ENCODE results near the gene PPP1R3G. TPM values are rescaled to one million over a fixed set of nuclear protein-coding genes. Genes with fewer than 3 reads are reported as not detected.
"Not testable (repeated sequence)": the region's sequence is repeated elsewhere in the genome, so short reads cannot be mapped to it uniquely, and the experiment has no call there.

Gene PPP1R3G
- 0.77 TPM for polyA plus RNA-seq (2013, experiment 1 of 2; ENCODE audit: insufficient read length)
- 0.69 TPM for polyA plus RNA-seq (2013, experiment 2 of 2; ENCODE audit: insufficient read length)

GRCh38 chr6:5084781-5085647 lies at the start of gene PPP1R3G:
Gene PPP1R3G (plus strand): TSS chr6:5085341. CDS start chr6:5085486, 145 bp downstream.
- peak; percentile 60 for DNase-seq

- DNase-seq = peak; percentile 53
Observed at GRCh38 chr6:5036269-5036668, 48.9 kb upstream of the PPP1R3G start.

DNA sequence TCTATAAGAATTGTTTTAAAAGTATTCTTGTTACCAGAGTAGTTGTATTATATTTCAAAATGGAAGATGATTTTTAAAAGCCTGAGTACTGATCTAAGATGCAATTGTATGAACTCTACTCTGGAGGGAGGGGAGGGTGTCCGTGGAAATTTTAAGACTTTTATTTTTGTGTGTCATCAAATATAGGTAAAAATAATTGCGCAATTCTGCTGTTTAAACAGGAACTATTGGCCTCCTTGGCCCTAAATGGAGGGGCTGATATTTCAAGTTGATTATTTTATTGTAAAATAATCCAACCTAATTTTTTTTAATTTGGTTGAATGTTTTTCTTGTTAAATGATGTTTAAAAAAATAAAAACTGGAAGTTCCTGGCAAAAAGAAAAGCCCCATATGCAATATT lies 43.2 kb upstream of the PPP1R3G start:
- no peak for DNase-seq

DNA sequence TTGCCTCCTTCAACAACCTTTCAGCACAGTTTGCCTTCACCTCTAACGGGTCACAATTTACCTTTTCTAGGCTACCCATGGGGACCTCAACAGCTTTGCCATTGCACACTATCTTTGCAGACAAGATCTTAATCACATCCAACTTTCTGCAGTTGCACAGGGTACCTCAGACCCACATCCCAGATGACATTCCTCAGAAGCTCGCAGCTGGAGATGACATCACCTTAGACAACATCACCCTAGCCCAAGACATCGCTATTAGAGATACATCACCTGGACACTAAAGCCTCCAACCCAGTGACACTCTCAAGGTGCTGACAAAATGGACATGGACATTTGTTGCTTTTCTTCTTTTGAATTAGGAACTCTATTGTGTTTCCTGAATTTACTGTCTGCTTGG lies 42.7 kb upstream of the PPP1R3G start:
- no peak for DNase-seq

- peak; percentile 28 for DNase-seq
Observed at GRCh38 chr6:5044866-5045265, 40.3 kb upstream of the PPP1R3G start.

- no peak for DNase-seq
Observed at GRCh38 chr6:5045416-5045815, 39.7 kb upstream of the PPP1R3G start.

DNA sequence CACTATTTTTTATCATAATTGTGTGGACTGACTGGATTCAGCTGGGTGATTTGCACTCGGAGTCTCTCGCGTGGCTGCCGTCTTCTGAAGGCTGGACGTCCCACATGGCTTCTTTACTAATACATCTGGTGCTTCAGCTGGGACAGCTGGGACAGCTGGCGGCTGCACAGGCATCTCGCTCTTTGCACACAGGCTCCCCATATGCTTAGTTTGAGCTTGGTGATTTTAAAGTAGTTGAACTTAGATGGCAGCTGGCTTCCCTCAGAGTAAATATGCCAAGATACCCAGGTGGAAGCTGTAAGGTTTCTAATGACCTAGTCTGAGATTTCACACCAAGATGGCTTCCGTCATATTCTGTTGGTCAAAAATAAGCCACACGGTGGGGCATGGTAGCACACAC lies 38.7 kb upstream of the PPP1R3G start:
- no peak for DNase-seq

DNA sequence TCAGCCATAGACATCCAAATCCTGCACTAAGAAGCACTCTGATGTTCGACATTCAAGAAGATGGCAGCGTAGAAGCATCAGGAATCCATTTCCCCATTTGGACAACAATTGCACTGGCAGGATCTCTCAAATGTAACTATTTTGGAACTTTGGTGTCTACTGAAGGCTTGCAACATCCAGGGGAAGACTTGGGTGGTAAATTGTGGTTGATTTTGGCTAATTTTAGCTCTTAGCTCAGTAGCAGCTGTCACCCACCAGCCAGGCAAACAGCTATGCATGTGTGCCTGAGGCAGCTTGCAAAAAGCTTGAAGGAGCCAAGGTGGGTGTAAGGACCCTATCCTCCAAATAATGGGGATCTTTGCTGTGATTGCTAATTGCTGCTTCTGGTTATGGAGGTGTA lies 35.1 kb upstream of the PPP1R3G start:
- DNase-seq = no peak

GRCh38 chr6:5051394-5051793 lies 33.7 kb upstream of the PPP1R3G start:
- DNase-seq = no peak

- peak; percentile 67 for DNase-seq
Observed at GRCh38 chr6:5053038-5053437, 32.1 kb upstream of the PPP1R3G start.

GRCh38 chr6:5053864-5054244 lies 31.3 kb upstream of the PPP1R3G start:
- no peak for DNase-seq

DNA sequence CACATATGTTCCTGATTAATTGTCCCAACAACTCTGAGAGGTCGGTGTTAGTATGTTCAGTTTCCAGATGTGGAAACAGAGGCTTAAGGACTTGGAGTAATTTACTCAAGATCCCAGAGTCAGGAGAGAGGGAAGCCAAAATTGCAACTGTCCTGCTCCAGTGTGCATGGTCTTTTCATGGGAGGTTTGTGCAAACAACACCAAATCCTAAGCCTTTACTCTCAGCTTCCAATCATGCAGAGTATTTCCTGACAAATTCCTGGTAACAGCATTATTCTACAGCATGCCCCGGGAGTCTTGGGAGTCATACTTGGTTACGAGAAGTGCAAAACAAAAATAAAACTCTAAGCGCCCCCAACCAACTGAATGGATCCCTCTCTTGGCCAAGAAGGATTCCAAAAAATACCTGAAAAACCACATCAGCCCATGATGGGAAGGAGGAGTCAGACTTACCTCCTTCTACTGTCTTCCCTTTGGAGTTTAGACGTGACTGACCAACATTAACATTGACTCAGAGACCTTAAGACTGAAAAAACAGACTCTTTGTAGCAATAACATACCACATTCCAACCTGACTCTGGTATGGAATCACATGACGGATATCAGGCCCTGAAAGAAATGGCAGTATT lies 30.8 kb upstream of the PPP1R3G start:
- peak; percentile 83 for DNase-seq

DNA sequence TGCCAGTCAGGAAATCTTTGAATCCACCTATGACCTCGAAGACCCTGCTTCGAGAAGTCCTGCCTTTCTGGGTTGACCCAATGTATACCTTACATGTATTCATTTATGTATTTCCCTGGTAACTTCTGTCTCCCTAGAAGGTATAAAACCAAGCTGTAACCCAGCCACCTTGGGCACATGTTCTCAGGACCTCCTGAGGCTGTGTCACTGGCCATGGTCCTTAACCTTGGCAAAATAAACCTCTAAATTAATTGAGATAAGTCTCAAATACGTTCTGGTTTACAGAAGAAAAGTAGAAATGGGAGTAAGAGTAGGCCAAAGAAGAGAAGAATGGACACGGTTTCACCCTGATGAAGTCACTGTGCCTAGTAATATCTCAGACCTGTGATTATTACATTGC lies 30.0 kb upstream of the PPP1R3G start:
- DNase-seq = no peak

DNA sequence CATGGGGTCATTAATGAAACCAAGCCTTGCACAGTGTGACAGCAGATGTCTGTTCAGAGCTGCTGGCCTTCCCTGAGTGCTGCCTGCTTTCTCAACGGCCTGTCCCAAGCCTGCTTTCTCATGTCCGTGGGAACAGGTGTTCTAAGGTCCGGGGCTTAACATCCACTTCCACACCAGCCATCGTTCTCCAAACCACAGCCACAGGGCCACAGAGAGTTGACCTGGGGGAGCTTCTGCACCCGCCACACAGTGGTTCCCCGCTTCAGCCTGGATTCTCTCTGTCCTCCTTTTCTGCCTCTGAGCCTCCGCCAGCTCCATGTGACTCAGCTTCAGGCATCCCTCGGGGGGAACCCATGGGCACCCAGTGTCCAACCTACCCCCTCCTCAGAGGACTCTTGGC lies 26.9 kb upstream of the PPP1R3G start:
- no peak for DNase-seq

DNA sequence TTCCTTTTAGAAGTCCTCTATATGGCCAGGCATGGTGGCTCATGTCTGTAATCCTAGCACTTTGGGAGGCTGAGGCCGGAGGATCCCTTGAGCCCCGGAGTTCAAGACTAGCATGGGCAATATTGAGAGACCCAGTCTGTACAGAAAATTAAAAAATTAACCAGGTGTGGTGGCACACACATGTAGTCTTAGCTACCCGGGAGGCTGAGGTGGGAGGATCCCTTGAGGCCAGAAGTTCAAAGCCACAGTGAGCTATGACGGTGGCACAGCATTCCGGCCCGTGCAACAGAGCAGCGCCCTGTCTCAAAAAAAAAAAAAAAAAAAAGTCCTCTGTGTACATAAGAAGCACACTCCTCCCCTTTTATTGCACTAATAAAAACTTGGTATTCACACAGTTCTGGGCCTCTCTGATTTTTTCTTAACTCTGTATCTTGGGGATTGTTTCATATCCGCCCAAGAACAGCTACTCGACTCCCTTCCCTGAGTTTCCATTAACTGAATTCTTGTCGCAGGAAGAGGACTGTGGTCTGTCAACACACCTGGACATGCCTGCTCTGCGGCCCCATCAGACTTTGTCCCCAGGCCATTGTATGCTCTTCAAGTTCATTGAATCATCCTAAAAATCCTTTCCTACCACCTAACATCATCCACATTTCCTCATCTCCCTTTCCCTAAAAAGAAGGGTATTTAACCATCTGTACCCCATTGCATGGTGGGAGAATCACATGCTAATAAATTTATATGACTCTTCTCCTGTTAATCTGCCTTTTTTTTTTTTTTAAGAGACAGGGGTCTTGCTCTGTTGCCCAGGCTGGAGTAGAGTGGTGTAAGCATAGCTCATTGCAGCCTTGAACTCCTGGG lies 25.9 kb upstream of the PPP1R3G start:
- no peak for DNase-seq

GRCh38 chr6:5060439-5060838 lies 24.7 kb upstream of the PPP1R3G start:
- DNase-seq = not testable (repeated sequence)

DNA sequence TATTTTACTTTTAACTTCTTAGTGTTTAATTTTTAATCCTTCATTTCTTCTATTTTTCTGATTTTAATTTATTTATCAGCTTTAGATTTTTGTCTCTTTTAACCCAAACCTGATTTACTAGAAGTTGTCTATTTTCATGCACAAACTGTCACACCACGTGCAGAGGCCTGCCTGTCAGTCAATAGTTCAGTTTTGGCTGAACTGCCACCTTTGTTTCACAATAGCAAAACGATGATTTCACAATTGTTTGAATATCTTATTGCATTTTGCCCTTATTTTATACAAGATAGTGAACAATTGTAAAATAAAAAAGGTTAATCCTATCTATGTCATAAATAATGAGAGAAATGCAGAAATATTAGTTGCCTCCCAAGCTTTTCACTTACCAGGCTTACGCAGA lies 24.0 kb upstream of the PPP1R3G start:
- DNase-seq = no peak

DNA sequence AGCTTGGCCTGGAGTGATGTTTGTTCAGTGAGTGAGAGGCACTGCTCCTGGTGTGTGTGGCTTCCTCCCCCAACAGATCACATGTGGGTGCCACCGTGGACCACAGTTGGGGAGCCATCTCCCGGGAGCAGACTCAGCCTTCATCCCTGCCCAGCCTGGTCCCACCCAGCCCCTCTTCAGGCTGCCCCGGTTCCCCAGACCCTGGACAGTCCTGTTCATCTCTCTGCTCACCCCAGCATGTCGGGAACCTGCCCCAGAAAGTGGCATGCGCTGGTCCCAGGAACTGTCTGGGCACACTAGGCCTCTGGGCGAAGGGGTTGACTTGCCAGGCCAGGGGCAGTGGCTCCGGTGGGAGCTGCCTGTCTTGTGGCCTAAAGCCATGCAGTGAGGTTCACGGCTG lies 21.5 kb upstream of the PPP1R3G start:
- DNase-seq = no peak

DNA sequence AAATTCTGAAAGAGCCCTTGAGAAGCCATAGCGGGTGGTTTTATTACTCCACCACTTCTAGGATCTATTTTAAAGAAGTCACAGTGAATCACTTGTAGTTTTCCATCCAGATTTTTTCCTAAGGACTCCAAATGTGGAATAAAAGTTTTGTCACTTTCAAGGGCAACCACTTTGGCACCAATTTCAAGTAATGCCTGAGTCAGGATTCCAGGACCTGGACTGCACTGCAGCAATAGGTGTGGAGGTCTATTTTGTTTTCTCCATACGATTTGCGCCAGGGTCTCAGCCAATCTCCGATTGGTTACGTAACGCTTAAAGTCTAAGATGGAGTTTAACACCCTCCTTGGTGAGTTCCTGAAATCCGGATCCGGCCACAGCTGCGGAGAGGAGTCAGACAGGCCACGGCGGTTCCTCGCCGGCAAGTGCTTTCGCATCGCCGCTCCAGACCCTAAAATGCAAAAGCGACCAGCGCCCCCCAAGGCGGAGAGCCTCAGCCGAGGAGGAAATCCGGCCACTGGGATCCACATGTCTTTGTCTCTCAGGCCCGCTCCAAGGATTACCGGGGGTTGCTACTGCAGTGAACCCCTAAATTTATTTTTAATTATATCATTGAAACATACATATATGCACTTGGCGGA lies 18.6 kb upstream of the PPP1R3G start:
- DNase-seq = no peak

DNA sequence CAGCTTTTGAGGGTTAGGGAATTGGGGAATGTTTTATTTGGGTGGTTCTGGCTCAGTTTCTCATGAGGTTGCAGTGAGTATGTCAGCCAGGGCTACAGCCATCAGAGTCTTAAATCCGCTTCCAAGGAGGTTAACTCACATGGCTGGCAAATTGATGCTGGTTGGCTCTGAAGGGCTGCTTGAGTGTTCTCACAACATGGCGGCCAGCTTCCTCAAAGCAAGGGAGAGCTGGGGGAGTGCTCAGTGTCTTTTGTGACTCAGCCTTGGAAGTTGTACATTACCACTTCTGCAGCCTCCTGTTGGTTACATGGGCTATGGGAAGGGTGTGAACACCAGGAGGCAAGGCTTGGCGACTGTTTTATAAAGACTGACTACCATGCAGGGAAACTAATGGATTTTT lies 17.8 kb upstream of the PPP1R3G start:
- DNase-seq = no peak

DNA sequence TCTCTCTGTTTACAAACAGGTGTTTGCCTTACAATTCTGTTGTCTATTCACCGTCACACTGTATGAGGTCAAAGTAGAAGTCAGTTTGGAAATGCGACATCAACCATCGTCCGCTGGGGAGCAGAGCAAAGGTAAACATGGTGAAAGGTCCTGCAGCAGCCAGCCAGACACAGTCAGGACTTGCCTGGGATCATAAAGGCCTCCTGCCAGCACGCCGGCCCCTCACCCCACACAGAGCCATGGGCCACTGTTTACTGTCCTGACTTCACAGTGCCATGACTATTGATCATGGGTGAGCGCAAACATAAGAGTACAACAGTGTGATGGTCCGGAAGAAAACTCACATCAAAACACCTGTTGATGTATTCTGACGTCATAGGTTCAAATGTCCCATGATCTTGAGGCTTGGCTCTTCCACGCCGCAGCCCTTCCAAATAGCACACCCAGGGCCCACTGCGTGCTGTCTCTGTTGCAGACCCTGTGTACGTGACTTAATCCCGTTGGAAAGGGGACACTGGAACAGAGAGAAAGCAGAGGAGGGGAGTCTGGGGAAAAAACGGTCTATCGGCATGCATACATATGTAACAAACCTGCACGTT lies 16.9 kb upstream of the PPP1R3G start:
- DNase-seq = no peak

DNA sequence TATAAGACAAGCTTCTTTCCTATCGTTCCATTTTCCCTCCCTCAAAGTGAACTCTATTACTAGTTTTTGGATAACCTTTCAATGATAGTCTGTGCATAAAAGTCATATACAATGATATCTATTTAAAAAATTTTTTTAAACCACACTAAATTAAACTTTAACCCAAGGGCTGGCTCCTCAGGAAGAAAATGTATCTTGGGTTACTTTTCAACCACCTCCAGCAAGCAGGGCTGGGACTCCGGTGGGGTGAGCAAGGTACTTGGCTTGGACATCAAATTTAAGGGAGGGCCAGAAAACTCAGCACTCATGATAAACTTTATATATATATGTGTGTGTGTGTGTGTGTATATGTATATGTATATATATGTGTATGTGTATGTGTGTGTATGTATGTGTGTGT lies 13.9 kb upstream of the PPP1R3G start:
- no peak for DNase-seq
